Astrocyte of the cerebellum (primary cell): Measurements from ENCODE around the gene DDX59.

Experiments used
- DNase-seq: peaks from one replicate; pipeline ENCODE4 v3.0.0-alpha.2; 2011; ENCODE audit warnings: low read depth
- H3K4me3 ChIP-seq: 2 replicates; pipeline ENCODE4 v1.5.1; 2011; ENCODE audit warnings: mild to moderate bottlenecking, low read depth, low read length, moderate library complexity
- CTCF ChIP-seq: IDR thresholded peaks from 2 replicates; pipeline ENCODE4 v1.5.1; 2012; ENCODE audit warnings: low read length, low read depth, moderate library complexity, mild to moderate bottlenecking; ENCODE audit errors: missing control alignments
- in situ Hi-C: cut with HindIII; loops from 2 replicates; pipeline ENCODE4 v1.10.0; 2017; ENCODE audit warnings: low sequenced_read_pairs

Gene DDX59

GRCh38 chr1:200686620-200687019, 16.9 kb upstream of the DDX59 start:
- no peak overlapping the region for H3K4me3 ChIP-seq
- no peak for TF ChIP-seq CTCF
- no peak for DNase-seq
- in situ Hi-C loops, result no loop called here

- H3K4me3 ChIP-seq, result no peak overlapping the region
- in situ Hi-C loops, result no loop called here
- TF ChIP-seq CTCF, result no peak
- DNase-seq, result no peak
These were observed 14.3 kb upstream of the DDX59 start for GRCh38 chr1:200684015-200684414.

GRCh38 chr1:200683298-200683697, 13.6 kb upstream of the DDX59 start:
- in situ Hi-C loops, result no loop called here
- DNase-seq, result no peak
- H3K4me3 ChIP-seq, result no peak overlapping the region
- no peak for TF ChIP-seq CTCF

GRCh38 chr1:200681231-200681630, 11.5 kb upstream of the DDX59 start:
- TF ChIP-seq CTCF, result no peak
- DNase-seq, result no peak
- H3K4me3 ChIP-seq, result no peak overlapping the region
- in situ Hi-C loops, result no loop called here

GRCh38 chr1:200676829-200677228, 7.1 kb upstream of the DDX59 start:
- H3K4me3 ChIP-seq, result no peak overlapping the region
- in situ Hi-C loops, result loop anchor here (5.0 kb wide), 1 partner anchor 40 kb away; no protein-coding TSS in a partner anchor
- DNase-seq, result no peak
- no peak for TF ChIP-seq CTCF

GRCh38 chr1:200675588-200675852, 5.8 kb upstream of the DDX59 start:
- TF ChIP-seq CTCF, result no peak
- DNase-seq, result no peak
- in situ Hi-C loops, result loop anchor here (5.0 kb wide), 1 partner anchor 42 kb away; no protein-coding TSS in a partner anchor
- H3K4me3 ChIP-seq, result no peak overlapping the region
